Ecto neural progenitor cell (in vitro differentiated cells): ENCODE measurements around the gene ITIH3.
A peak's percentile ranks its signal among the peaks of the same experiment; 100 is the strongest.

Source experiments
- DNase-seq: peaks from one replicate; pipeline ENCODE4 v3.0.0-alpha.2; 2018; ENCODE audit warnings: low spot score

The ITIH3 gene

GRCh38 chr3:52829482-52829881 is 34.9 kb downstream of the ITIH3 start:
- DNase-seq = no peak

- DNase-seq = no peak
Observed at GRCh38 chr3:52829906-52830463, 35.4 kb downstream of the ITIH3 start.

GRCh38 chr3:52830535-52831258 is 36.1 kb downstream of the ITIH3 start, which contains the start of gene ITIH4:
Gene ITIH4, minus strand, starts transcription at chr3:52830672. Its CDS starts 30 bp downstream, at chr3:52830642.
- DNase-seq = no peak

- no peak for DNase-seq
Observed at GRCh38 chr3:52831500-52832301, 37.1 kb downstream of the ITIH3 start.

- no peak for DNase-seq
Observed at GRCh38 chr3:52833202-52833601, 38.6 kb downstream of the ITIH3 start.

GRCh38 chr3:52834871-52835501 is 40.4 kb downstream of the ITIH3 start, which contains the start of gene MUSTN1:
Gene MUSTN1, minus strand, starts transcription at chr3:52835019. Its CDS starts 71 bp downstream, at chr3:52834948.
- peak; percentile 86 for DNase-seq

GRCh38 chr3:52835766-52836470 is 41.3 kb downstream of the ITIH3 start:
- no peak for DNase-seq

GRCh38 chr3:52836471-52836845 is 41.9 kb downstream of the ITIH3 start:
- DNase-seq = no peak

- no peak for DNase-seq
Observed at GRCh38 chr3:52836986-52837385, 42.4 kb downstream of the ITIH3 start.

- no peak for DNase-seq
Observed at GRCh38 chr3:52838561-52839267, 44.1 kb downstream of the ITIH3 start.

GRCh38 chr3:52839268-52839575 is 44.6 kb downstream of the ITIH3 start:
- DNase-seq = no peak

- no peak for DNase-seq
Observed at GRCh38 chr3:52839892-52840545, 45.4 kb downstream of the ITIH3 start.

- no peak for DNase-seq
Observed at GRCh38 chr3:52841211-52841980, 46.8 kb downstream of the ITIH3 start.

GRCh38 chr3:52841981-52842340 is 47.4 kb downstream of the ITIH3 start:
- DNase-seq = no peak

- no peak for DNase-seq
Observed at GRCh38 chr3:52842424-52842823, 47.8 kb downstream of the ITIH3 start.

GRCh38 chr3:52843108-52843865 is 48.7 kb downstream of the ITIH3 start:
- no peak for DNase-seq

GRCh38 chr3:52843881-52844280 is 49.3 kb downstream of the ITIH3 start:
- DNase-seq = no peak

GRCh38 chr3:52844290-52844975 is 49.8 kb downstream of the ITIH3 start:
- DNase-seq = no peak

GRCh38 chr3:52845157-52845556 is 50.6 kb downstream of the ITIH3 start:
- DNase-seq = no peak
